HUES64 (cell line): Measurements from ENCODE around the gene KRTAP1-5.

Source experiments
- H3K27ac ChIP-seq: 2 replicates; pipeline ENCODE4 v1.7.0; 2013; ENCODE audit warnings: low read depth, low read length, inconsistent platforms
- H3K27me3 ChIP-seq: 2 replicates; pipeline ENCODE4 v1.6.1; 2013; ENCODE audit warnings: mild to moderate bottlenecking, low read length; ENCODE audit not compliant: insufficient read depth
- H3K36me3 ChIP-seq: 2 replicates; pipeline ENCODE4 v1.6.1; 2013; ENCODE audit warnings: mild to moderate bottlenecking, low read length; ENCODE audit not compliant: insufficient read depth
- H3K4me1 ChIP-seq: 2 replicates; pipeline ENCODE4 v1.6.1; 2013; ENCODE audit warnings: mild to moderate bottlenecking, low read length, moderate library complexity; ENCODE audit not compliant: insufficient read depth
- H3K4me3 ChIP-seq: 2 replicates; pipeline ENCODE4 v1.5.1; 2013; ENCODE audit warnings: mild to moderate bottlenecking, low read length, moderate library complexity
- H3K9ac ChIP-seq: 2 replicates; pipeline ENCODE4 v1.6.1; 2013; ENCODE audit warnings: mild to moderate bottlenecking, low read depth, low read length
- H3K9me3 ChIP-seq: 2 replicates; pipeline ENCODE4 v1.6.1; 2013; ENCODE audit warnings: low read depth, low read length; ENCODE audit not compliant: insufficient read depth
- WGBS: fragments of 150-250, 120-280 bp; methylation state at CpG from one replicate; pipeline ENCODE4 v1.1.7; 2013; ENCODE audit warnings: missing lambda C conversion rate; 5-methylcytosine and 5-hydroxymethylcytosine counted together

The KRTAP1-5 gene

GRCh38 chr17:41016578-41017215, 10.3 kb downstream of the KRTAP1-5 start:
- Histone ChIP-seq H3K9ac (no peak overlapping the region), H3K4me3 (no peak overlapping the region), H3K36me3 (no peaks in the 10 kb centered on the region), H3K9me3 (no peaks in the 10 kb centered on the region), H3K27me3 (no peaks in the 10 kb centered on the region), H3K27ac (no peak overlapping the region), H3K4me1 (no peaks in the 10 kb centered on the region)
- WGBS, result 94% methylated on average over 13 of the region's 13 CpGs

GRCh38 chr17:41015454-41015853, 11.6 kb downstream of the KRTAP1-5 start:
- Histone ChIP-seq H3K4me1 (no peaks in the 10 kb centered on the region), H3K36me3 (no peaks in the 10 kb centered on the region), H3K27me3 (no peaks in the 10 kb centered on the region), H3K27ac (no peak overlapping the region), H3K4me3 (no peak overlapping the region), H3K9me3 (no peaks in the 10 kb centered on the region), H3K9ac (no peak overlapping the region)
- WGBS, result 82% methylated on average over 7 of the region's 7 CpGs

GRCh38 chr17:41013606-41014005, 13.4 kb downstream of the KRTAP1-5 start:
- H3K27ac ChIP-seq, result no peak overlapping the region
- H3K4me1 ChIP-seq, result peaks cover 14% of the 10 kb centered on the region
- WGBS, result 72% methylated on average over 1 of the region's 1 CpG

GRCh38 chr17:41013181-41013580, 13.8 kb downstream of the KRTAP1-5 start:
- WGBS, result 96% methylated on average over 3 of the region's 3 CpGs
- Histone ChIP-seq H3K36me3 (no peaks in the 10 kb centered on the region), H3K27ac (no peak overlapping the region), H3K4me3 (no peak overlapping the region), H3K9me3 (no peaks in the 10 kb centered on the region), H3K9ac (no peak overlapping the region), H3K27me3 (no peaks in the 10 kb centered on the region), H3K4me1 (peaks cover 17% of the 10 kb centered on the region)

More at GRCh38 chr17:41013606-41014005, 13.4 kb downstream of the KRTAP1-5 start:
- no peaks in the 10 kb centered on the region for H3K27me3 ChIP-seq
- no peaks in the 10 kb centered on the region for H3K36me3 ChIP-seq
- no peaks in the 10 kb centered on the region for H3K9me3 ChIP-seq
- no peak overlapping the region for H3K4me3 ChIP-seq
- H3K9ac ChIP-seq, result no peak overlapping the region

- Histone ChIP-seq H3K4me3 (no peak overlapping the region), H3K27me3 (no peaks in the 10 kb centered on the region), H3K36me3 (no peaks in the 10 kb centered on the region), H3K9me3 (no peaks in the 10 kb centered on the region), H3K27ac (no peak overlapping the region), H3K9ac (no peak overlapping the region), H3K4me1 (peaks cover 17% of the 10 kb centered on the region)
- 89% methylated on average over 6 of the region's 6 CpGs for WGBS
These were observed 14.5 kb downstream of the KRTAP1-5 start for GRCh38 chr17:41012326-41013120.

GRCh38 chr17:41010441-41010840, 16.6 kb downstream of the KRTAP1-5 start:
- Histone ChIP-seq H3K27me3 (no peaks in the 10 kb centered on the region), H3K36me3 (no peaks in the 10 kb centered on the region), H3K27ac (no peak overlapping the region), H3K9me3 (no peaks in the 10 kb centered on the region), H3K4me3 (no peak overlapping the region), H3K9ac (no peak overlapping the region), H3K4me1 (peaks cover 17% of the 10 kb centered on the region)

GRCh38 chr17:41009936-41010335, 17.1 kb downstream of the KRTAP1-5 start:
- no CpG with 5 or more reads among the region's 1 CpG for WGBS
- Histone ChIP-seq H3K9me3 (no peaks in the 10 kb centered on the region), H3K4me1 (peaks cover 17% of the 10 kb centered on the region), H3K4me3 (no peak overlapping the region), H3K9ac (no peak overlapping the region), H3K27me3 (no peaks in the 10 kb centered on the region), H3K36me3 (no peaks in the 10 kb centered on the region), H3K27ac (no peak overlapping the region)

GRCh38 chr17:41009301-41009760, 17.7 kb downstream of the KRTAP1-5 start:
- H3K4me1 ChIP-seq, result peaks cover 17% of the 10 kb centered on the region
- no peaks in the 10 kb centered on the region for H3K27me3 ChIP-seq
- no peaks in the 10 kb centered on the region for H3K9me3 ChIP-seq
- H3K4me3 ChIP-seq, result no peak overlapping the region
- H3K9ac ChIP-seq, result no peak overlapping the region
- 59% methylated on average over 4 of the region's 4 CpGs for WGBS
- H3K27ac ChIP-seq, result no peak overlapping the region
- no peaks in the 10 kb centered on the region for H3K36me3 ChIP-seq

- Histone ChIP-seq H3K27ac (no peak within 1 kb of the TSS; the same call in 1 of the 2 replicates), H3K9me3 (no peaks in the 10 kb centered on the region), H3K4me3 (no peak within 1 kb of the TSS), H3K4me1 (peaks cover 17% of the 10 kb centered on the region), H3K27me3 (no peaks in the 10 kb centered on the region), H3K9ac (no peak within 1 kb of the TSS), H3K36me3 (no peaks in the 10 kb centered on the region)
- WGBS, result 82% methylated on average over 6 of the region's 8 CpGs
These were observed 18.2 kb downstream of the KRTAP1-5 start, which contains the start of gene KRTAP3-1 for GRCh38 chr17:41008811-41009210. Gene KRTAP3-1, minus strand, starts transcription at chr17:41009128. Its CDS starts 54 bp downstream, at chr17:41009074.

- H3K4me1 ChIP-seq, result peaks cover 11% of the 10 kb centered on the region
These were observed 22.6 kb downstream of the KRTAP1-5 start for GRCh38 chr17:41004397-41004796.

GRCh38 chr17:41003926-41004325, 23.1 kb downstream of the KRTAP1-5 start:
- H3K27ac ChIP-seq, result no peak overlapping the region
- H3K27me3 ChIP-seq, result no peaks in the 10 kb centered on the region
- H3K9ac ChIP-seq, result no peak overlapping the region
- peaks cover 6% of the 10 kb centered on the region for H3K4me1 ChIP-seq
- H3K4me3 ChIP-seq, result no peak overlapping the region
- H3K36me3 ChIP-seq, result no peaks in the 10 kb centered on the region
- 90% methylated on average over 4 of the region's 4 CpGs for WGBS
- H3K9me3 ChIP-seq, result no peaks in the 10 kb centered on the region

More at GRCh38 chr17:41004397-41004796, 22.6 kb downstream of the KRTAP1-5 start:
- H3K4me3 ChIP-seq, result no peak overlapping the region
- H3K9ac ChIP-seq, result no peak overlapping the region
- H3K27me3 ChIP-seq, result no peaks in the 10 kb centered on the region
- 91% methylated on average over 3 of the region's 3 CpGs for WGBS
- no peak overlapping the region for H3K27ac ChIP-seq
- H3K36me3 ChIP-seq, result no peaks in the 10 kb centered on the region
- no peaks in the 10 kb centered on the region for H3K9me3 ChIP-seq
